HG03521 (cell line): ENCODE results near the gene SLC12A3.

Source experiments
- ATAC-seq: cut with Tn5 transposase; IDR thresholded peaks from one replicate; pipeline ENCODE4 v1.9.1; 2021; ENCODE audit warnings: mild to moderate bottlenecking, moderate library complexity; ENCODE audit not compliant: unreplicated experiment

Gene SLC12A3

DNA sequence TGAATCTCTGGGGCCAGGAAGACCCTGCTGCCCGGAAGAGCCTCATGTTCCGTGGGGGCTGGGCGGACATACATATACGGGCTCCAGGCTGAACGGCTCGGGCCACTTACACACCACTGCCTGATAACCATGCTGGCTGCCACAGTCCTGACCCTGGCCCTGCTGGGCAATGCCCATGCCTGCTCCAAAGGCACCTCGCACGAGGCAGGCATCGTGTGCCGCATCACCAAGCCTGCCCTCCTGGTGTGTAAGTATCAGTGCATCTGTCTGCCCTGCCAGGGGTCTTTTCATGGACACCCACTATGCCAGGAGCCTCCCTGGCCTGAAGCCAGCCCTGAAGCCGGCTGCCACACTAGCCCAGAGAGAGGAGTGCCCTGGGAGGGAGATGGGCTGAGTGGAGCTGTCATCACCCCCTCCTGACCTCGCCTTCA lies 96.9 kb downstream of the SLC12A3 start, which contains the start of gene CETP:
Gene CETP, plus strand, starts transcription at position 100 of the 431 bp plus-strand sequence. Its CDS starts 30 bp downstream, at position 130.
- no peak for ATAC-seq

DNA sequence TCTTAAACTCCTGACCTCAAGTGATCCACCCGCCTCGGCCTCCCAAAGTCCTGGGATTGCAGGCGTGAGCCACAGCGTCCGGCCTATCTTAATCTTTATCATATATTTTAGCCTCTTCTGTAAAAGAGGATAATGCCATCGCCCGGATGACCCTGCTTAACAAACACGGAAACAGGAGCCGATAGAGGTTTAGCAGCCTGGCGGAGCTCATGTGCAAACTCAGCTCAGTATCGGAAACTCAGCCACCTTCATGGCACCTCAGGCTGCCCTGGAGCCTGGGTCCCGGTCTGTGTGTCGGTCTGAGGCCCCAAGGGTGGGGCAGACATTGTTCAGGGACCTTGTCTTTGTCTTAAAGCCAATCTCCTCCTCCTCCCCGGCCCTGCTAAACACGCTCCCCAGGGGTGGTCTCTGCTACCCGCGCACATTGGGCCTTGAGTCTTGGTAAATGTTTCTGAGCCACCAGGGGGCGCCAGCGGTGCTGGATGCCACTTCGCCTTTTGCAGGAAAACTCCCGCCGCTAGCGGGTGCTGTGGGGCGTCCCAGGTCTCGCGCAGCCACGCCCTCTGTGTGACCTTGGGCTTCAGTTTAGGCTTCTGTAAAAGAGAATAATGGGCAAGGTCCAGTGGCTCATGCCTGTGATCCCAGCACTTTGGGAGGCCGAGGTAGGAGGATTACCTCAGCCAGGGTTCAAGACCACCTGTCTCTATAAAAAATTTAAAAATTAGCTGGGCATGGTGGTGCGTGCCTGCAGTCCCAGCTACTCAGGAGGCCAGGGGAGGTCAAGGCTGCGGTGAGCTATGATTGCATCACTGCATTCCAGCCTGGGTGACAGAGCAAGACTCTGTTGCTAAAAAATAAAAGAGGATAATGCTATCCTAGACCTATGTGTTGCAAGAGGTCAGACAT lies 99.5 kb downstream of the SLC12A3 start:
- no peak for ATAC-seq
